Activated CD4-positive, alpha-beta T cell treated with anti-CD3 and anti-CD28 coated beads, Interleukin-2, amount 50 U/mL, for 16 hours (primary cell): ENCODE results near the gene FNBP1L.

Experiments used
- DNase-seq: peaks from one replicate; pipeline ENCODE4 v3.0.0-alpha.2; 2020

FNBP1L gene

DNA sequence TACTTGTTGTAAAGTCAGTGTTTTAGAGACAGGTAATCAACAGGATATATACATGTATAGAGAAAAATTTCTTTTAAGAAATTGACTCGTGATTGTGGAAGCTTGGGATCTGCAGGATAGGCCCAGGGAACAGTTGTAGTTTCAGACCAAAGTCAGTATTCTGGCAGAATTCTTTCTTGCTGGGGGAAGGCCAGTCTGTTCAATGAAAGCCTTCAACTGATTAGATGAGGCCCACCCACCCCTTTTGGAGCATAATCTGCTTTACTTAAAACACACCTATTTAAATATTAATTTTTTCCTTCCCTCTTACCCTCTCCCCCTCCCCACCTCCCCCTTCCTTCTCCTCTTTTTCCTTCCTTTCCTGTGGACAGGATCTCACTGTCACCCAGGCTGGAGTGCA is 48.0 kb downstream of the FNBP1L start:
- no peak for DNase-seq

DNA sequence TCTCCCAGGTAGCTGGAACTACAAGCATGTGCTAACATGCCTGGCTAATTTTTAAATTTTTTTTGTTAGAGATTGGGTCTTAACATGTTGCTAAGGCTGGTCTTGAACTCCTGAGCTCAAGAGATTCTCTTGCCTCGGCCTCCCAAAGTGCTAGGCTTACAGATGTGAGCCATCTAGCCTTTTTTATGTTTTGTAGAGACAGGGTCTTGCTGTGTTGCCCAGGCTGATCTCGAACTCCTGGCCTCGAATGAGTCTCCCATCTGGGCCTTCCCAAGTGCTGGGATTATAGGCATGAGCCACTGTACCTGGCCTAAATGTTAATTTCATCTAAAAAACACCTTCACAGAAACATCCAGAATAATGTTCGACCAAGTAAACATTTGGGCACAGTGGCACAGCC is 48.6 kb downstream of the FNBP1L start:
- DNase-seq, result no peak

DNA sequence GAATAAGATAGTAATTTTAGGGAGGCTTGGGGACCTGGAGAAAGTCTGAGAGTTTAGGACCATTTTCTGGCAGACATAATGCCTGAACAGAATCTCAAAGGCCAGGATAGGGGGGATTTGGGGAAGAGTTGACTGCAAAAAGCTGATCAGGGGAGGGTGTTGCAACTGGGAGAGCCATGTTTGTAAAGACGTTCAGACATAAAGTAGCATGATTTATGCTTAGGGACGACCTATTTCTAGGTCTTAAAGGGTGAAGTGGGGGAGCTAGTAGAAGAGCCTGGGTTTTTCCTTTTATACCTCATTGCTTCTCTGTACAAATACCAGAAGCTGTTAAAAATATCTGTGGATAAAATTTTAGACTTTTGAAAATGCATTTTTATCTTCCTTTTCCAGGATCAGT is 51.2 kb downstream of the FNBP1L start:
- DNase-seq, result no peak

DNA sequence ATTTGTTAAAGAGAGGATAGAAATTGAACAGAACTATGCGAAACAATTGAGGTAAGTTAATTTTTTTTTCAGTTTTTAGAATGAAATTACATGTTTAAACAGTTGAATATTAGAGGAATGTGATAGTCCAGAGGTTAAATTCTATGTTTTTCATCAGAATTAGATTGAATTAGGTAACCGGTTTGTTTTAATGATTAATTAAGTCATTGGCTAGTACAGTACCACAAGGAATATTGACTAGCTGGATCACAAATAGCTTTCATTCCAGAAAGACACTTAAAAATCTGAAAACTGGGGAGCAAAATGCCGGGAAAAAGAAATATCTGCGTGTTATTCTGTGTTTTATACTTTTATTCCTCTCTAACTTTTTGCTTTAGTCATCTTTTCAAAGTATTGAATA is 51.6 kb downstream of the FNBP1L start:
- DNase-seq, result no peak

DNA sequence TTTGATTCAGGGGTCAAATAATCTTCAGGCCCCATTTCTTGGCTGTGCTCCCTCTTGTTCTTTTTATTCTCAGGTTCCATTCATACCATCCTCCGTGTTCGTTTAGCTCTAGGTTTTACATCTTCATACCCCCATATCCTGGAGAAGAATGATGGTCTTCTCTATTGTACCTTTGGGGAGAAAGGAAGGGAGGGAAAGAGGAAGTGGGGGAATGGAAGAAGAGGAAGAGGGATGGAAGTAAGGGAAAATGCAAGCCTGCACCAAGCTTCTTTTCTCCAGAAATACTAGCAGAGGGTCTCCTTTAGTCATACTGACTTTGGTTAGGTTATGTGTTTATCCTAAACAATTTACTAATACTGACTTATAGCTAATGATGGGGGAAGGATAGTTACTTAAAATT is 52.4 kb downstream of the FNBP1L start:
- no peak for DNase-seq

DNA sequence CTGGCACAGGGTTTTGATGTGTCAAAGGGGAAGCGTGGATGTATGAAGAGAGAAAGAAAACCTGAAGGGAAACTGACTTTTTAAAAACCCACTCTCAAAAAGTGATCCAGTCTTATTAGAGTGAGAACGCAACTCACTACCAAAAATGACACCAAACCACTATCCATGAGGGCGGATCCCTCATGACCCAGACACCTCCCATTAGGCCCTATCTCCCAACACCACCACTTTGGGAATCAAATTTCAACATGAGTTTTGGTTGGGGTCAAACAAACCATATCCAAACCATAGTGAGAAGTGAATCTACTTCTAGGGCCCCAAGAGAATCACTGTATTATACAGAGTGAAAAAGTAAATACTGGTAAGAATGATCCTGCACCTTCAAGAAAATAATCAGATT is 53.5 kb downstream of the FNBP1L start:
- DNase-seq, result no peak

DNA sequence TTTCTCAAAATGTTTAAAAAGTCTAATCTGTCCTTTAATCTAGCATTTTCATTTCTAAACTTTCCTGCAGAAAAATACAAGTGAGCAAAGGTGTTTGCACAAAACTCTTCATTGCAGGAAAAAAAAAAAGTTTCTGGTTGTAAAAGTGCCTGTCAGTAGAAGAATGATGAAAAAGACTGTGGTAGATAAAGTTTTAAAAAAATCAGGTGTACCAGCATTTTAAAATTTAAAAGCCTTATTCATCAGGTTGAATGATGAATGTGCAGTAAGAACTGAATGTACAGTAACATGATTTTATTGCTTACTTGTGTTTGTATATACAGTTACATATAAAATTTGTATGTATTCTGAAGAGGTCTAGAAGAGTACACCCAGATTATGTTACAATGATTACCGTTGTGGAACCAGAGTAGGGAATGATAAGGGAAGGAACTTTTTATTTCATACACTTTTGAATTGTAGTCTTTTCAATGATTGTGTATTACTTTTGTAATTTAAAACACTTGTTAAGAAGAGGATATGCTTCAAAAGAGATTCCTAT is 54.0 kb downstream of the FNBP1L start:
- no peak for DNase-seq

DNA sequence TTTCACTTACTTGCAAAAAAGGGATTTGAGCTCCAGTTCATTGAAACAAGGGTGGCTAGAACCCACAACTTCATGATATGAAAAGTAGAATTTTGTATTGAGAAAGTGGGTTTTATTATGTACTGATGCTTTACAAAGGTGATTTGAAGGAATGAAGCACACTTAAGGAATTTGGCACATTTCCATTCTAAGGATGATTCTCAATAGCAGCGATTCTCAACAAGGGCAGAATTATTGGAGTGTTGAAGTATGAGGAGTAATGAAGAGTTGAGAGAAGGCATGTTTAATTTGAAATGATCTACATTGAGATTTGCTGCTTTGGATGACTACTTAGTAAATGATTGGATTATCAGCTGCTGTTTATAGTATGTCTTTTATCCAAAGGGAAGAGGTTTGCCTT is 54.7 kb downstream of the FNBP1L start:
- DNase-seq, result no peak

DNA sequence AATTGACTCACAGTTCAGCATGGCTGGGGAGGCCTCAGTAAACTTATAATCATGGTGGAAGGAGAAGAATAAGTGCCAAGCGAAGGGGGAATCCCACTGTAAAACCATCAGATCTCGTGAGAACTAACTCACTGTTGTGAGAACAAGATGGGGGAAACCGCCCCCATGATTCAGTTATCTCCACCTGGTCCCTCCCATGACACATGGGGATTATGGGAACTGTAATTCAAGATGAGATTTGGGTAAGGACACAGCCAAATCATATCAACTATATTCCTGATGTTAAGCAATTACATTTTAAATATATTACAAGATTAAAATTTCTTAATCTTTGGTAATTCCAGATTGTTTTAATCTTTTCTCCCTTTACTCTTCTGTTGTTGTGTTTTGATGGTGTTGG is 55.2 kb downstream of the FNBP1L start:
- no peak for DNase-seq

DNA sequence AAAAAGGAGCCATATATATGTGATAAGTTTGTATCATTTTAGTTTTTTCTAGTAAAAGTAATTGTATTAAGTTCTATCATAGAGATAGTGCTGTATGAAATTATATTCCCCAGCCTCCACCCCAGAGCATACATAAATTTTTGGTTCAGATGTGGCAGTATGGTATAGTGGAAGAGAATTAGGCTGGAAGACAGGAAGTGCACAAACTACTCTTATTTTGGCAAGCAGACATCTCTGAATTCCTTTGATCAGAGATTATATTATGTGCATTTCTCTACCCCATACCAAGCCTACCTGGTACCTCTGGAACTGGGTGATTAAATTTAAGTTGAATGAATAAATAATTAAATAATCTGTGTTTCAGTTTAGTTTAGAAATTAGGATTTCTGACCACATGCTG is 55.9 kb downstream of the FNBP1L start:
- DNase-seq, result no peak

DNA sequence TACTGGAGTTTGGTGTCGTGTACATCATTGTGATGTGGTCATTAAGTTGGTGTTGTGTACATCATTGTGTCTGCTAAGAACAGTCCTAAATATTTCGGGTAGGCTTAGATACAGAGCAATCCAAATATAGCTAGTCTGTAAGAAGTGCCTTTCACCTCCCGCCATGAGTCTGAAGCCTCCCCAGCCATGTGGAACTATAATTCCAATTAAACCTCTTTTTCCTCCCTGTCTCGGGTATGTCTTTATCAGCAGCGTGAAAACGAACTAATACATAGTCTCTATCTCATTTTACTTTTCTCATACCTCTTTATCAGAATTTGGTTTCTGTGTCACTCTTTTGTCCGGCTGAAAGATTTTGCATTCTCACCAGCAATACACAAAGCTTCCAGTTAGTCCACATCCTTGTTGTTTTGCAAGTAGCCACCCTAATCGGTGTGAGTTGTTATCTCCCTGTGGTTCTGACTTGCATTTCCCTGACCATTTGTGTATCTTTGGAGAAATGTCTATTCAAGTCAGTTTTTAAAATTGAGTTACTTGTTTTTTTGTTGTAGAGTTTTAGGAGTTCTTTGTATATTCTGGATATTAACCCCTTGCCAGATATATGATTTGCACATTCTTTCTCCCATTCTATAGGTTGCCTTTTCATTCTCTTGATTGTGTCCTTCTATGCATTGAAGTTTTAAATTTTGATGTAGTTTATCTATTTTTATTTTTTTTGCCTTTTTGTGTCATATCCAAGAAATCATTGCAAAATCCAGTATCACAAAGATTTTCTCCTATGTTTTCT is 56.5 kb downstream of the FNBP1L start:
- no peak for DNase-seq

DNA sequence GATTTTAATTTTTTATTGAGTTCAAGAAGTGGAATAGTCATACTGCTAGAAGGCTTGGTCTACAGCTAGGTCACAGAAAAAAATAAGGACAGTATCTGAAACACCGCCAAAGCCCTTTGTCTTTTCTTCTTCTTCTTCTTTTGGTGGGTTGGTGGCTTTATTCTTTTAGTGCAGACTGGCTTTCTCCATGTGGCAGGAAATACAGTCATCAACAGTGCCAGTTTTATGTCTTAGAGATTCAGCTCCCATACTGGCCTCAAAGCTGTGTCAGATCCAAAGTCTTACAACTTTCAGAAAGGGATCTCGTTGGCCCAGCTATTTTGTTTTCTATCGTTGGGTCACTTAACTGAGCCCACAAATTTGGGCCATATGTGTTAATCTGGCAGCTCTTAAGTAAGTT is 58.2 kb downstream of the FNBP1L start:
- no peak for DNase-seq

DNA sequence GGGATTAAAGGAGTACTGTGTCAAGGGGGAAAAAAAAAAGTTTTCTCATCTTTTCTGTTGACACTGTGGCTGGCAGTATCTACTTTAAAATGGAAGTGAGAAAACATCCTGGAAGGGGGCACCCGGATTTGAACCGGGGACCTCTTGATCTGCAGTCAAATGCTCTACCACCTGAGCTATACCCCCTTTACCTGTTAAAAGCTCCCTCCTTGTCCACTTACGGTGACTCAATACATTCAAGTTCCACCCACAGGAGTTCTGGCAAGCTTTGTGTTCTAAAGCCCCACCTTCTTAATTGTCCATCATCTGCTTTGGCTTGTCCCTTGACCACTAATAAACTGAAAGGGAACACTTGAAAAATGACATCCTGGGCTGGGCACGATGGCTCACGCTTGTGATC is 68.2 kb downstream of the FNBP1L start:
- DNase-seq, result peak; percentile 10

DNA sequence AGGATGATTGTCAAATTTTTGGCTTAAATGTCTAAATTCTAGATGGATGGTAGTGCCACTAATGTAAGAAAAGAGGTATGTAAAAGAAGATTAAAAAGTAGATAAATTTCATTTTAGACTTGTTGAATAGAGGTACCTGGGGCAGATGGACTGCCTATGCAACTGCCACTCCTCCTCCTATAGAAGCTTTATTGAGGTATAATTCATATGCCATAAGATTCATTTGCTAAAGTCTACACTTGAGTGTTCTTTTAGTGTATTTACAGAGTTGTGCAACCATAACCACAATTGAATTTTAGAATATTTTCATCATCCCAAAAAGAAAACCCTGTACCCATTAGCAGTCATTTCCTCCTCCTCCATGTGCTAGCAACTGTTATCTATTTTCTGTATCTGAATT is 70.6 kb downstream of the FNBP1L start:
- no peak for DNase-seq

DNA sequence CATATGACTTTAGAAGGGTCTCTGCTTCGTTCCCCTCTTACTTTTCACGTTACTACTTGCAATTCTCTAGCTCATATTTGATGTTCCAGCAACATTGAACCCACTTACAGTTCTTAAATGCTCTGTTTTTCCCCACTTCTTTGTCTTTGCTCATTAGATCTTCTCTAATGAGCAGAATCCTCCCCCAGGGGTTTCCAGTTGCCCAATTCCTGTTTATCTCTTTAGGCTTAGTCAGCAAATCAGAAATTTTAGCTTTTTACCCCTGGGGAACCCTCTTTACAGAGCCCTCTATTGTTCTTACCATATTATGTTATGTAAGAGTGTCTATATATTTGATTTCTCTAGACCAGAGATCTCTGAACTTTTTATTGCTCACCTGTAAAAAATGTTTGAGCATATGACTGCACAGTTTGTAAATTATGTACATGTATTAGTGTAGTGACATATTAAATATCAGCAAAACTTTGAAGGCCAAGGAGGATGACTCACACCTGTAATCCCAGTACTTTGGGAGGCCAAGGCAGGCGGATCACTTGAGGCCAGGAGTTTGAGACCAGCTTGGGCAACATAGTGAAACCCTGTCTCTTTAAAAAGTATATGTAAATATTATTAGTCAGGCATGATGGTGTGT is 71.4 kb downstream of the FNBP1L start:
- DNase-seq, result no peak

DNA sequence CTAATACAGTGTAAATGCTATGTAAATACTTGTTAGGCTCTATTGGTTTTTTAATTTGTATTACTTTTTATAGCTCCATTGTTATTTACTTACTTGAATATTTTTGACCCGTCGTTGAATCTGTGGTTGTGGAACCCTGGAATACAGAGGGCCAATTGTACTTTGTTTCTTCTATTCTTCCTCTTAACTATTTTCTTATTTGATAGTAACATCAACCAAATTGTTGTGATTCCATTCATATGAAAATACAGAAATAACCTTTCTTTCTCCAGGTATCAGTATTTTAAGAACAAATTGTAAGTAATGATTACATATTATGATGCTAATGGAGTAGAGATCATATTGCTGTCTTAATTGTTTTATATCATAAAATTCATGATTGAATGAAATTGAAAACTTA is 73.7 kb downstream of the FNBP1L start:
- DNase-seq, result no peak

DNA sequence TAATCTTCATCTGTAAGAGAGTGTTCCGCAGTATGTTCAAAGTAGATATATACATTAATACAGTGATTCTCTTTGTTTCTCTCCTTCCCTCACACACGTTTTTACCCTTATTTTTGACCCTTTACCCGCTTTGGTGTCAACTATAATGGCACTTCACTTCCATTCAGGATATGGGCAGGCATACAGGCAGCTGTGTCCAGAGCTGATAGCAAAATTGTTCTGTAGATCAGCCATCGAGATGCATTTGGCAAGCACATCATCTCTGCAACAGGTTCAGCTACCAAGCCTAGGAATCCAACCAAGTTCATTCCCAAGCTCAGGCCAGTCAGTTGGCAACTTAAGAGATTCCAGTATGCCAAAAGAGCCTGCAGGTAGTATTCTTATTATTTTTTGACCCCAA is 74.8 kb downstream of the FNBP1L start:
- no peak for DNase-seq

DNA sequence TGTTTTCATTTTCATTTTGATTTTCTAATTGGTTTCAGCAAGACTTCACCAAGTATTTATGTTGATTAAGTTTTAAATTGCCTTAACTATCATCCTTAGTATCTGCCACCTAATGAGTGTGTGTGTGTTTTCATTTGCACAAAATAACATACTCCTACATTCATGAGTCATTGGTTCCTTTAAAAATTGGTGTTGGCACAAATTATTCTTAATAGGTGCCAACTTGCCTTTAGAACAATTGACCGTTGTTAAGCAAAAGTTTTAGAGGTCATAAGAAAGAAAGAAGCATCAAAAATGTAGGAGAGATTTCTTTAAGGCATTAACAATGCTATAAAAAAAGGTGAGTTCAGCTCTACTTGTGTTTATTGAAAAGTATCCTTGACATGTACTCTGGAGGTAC is 77.5 kb downstream of the FNBP1L start:
- DNase-seq, result no peak

DNA sequence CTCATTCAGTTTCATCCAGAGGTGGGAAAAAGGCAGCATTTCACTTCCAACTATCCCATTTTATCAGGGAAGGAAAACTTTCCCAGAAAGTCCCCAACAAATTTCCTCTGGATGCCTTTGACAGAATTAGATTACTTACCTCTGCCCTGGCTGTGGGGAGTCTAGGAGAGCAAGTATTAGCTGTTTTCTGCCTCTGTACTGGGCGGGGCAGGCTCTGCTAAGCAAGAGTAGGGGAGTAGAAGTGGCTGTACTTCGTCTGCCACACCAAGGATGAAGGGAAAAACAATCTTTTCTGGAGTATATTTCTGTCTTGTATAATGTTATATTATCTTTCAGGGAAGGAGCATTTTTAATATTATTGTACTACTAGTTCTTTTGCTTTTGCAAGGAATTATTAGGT is 78.5 kb downstream of the FNBP1L start:
- DNase-seq, result no peak

DNA sequence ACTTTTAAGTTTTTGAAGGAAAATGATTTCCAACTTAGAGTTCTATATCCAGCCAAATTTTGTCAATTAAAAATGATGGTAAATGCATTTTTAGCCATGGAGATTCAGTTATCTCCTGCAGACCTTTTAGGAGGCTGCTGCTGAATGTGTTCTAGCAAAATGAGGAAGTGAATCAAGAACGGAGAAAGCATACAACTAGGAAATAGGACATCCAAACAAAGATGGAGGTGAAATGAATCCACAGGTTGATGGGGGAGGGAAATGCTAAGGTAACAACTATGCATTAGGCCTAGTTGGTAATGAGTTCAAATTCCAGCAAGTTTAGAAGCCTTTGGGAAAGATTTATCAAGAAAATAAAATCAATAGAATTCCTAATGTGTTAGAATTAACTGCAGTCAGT is 80.5 kb downstream of the FNBP1L start:
- no peak for DNase-seq

DNA sequence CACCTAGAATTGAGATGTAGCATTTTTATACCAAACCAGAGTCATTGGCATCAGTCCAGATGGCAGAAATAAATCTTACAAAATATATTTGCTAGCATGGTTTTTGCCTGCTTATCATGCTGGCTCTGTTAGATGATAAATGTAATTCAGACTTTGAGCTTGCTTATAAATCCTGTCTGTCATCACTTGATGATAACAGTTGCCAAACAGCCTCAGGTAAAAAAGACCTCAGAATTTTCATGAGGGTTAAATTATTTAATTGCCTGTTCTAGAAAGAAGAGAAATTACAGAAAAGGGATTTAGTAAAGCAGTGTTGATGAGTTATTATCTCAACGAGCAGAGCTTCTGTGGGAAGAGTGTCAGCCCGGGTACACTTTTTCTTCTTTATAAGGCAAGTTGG is 83.3 kb downstream of the FNBP1L start:
- no peak for DNase-seq

DNA sequence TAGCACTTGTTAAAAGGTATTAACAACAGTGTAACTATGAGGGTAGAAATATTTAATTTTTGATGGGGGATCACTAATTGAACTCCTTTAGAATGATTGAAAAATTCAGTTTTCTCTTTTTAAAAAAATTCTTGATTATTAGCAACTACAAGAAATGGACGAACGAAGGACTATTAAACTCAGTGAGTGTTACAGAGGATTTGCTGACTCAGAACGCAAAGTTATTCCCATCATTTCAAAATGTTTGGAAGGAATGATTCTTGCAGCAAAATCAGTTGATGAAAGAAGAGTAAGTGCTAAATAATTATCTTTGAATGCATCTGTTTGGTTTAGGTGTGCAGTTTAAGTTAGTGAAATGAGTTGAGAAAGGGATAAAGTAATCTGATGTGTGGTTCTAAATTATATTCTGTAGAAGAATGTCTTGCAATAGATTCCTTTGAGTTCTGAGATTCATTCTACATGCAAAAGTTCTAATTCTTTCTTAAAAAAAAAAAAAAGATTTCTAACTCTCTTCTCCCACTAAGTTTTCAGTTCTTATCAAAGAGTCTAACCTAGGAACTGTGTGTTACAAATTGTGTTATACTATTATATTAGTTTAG is 85.0 kb downstream of the FNBP1L start:
- no peak for DNase-seq

DNA sequence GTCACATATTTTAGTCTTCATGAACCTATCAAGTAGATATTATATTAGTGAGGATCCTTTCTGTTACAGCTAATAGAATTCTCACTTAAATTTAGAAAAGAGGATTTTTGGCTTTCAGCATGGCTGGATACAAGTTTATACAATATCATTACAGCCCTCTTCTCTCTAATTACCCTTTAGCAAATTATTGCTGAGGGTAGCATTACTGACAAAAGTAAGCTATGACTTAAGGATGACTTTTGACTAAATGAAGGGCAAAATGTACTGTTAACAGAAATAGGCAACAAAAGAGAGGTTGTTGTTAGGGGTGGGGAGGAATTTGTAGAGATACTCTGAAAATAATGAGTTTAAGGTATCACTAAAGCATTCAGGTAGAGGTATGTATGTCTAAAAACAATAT is 85.8 kb downstream of the FNBP1L start:
- no peak for DNase-seq

DNA sequence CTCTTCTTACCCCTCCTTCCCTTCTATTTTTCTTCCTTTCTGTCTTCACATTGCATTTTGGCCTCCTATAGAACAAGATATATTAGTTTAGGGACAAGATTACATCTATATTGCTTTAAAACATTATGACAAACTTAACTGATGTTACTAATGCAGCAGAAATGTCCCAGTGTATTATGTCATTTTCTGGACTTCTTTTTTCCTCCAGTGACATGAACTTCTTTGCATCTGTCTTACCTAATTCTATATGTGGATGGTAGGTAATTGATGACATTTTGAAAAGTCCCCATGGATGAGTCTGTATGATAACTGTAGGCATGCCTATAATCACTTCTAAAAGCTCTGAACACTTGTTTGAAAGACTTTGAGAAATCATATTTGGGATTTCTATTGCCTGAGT is 89.5 kb downstream of the FNBP1L start:
- no peak for DNase-seq
